HS-27A (cell line): ENCODE measurements around the gene FARS2.

Experiments
- DNase-seq: peaks from one replicate; pipeline ENCODE4 v3.0.0-alpha.2; 2012; ENCODE audit warnings: low read depth, missing footprints

FARS2 gene

GRCh38 chr6:5468586-5468985 lies 207.3 kb downstream of the FARS2 start:
- DNase-seq: no peak

DNA sequence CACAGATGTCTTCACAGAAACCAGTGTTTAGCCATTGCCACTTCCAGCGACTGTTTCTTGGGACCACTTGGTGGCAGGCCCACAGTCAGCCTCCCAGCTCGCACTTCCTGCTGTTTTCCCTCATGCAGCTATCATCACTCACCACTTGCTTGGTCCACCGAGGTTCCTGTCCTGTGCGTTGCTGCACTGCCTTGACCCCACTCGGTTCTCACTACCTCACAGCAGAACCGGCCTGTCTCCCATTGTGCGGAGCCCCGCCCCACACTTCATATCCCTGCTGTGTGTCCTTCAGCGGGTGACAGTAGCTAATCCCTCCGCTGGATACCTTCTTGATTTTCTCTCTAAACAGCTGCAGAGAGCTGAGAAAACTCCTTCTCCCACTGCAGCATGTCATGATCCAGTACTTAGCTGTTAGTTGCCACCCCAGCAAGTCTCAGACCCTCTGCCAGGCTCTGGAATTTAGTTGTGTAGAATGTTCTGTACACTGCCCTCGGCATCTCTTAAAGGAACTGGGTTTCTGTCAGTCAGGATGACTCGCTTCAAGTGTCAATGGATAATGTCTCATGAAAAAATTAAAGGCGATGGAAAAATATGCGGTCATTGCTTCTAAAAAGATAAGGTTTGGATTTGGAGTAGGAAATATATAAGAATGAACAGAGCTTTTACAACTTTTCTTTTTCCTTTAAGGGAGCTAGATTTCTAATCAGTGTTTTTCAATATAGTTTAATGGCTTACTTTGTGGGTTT lies 208.0 kb downstream of the FARS2 start:
- no peak for DNase-seq

GRCh38 chr6:5471044-5471443 lies 209.7 kb downstream of the FARS2 start:
- DNase-seq: no peak

DNA sequence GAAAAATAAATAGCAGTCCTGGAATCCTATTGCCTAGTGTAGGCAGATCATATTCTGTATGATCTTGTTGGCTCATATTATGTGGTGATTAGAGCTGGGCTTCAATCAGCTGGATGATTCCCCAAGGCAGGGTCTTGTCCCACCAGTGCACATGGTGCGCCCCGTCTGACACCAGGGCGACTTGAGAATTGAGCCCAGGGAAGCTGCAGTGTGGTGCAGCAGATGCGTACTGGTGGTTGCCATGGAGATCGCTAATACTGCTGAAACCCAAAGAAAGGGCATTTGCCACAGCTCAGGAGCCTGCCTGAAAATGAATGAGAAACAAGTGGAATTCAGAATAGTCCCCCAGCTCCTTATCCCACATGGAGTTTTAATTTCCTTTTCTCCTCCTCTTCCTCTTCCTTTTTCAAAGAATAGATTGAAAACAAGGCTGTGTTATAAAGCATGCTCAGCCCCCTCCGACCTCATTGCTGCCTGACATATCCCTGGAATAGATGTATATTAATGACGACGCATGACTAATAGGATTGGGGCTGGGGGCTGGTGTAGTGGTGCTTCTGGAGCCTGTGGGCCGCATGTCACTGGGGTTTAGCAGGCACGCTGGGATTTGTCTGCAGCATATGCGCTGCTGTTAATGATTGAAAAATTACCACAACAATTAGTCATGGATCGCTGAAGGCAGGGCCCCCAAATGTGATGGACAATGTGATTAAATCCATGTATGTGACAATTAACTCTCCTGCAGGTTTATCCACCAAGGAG lies 210.5 kb downstream of the FARS2 start:
- no peak for DNase-seq

GRCh38 chr6:5472571-5472970 lies 211.3 kb downstream of the FARS2 start:
- DNase-seq: no peak

- no peak for DNase-seq
Measured at GRCh38 chr6:5475779-5476178, 214.5 kb downstream of the FARS2 start.

DNA sequence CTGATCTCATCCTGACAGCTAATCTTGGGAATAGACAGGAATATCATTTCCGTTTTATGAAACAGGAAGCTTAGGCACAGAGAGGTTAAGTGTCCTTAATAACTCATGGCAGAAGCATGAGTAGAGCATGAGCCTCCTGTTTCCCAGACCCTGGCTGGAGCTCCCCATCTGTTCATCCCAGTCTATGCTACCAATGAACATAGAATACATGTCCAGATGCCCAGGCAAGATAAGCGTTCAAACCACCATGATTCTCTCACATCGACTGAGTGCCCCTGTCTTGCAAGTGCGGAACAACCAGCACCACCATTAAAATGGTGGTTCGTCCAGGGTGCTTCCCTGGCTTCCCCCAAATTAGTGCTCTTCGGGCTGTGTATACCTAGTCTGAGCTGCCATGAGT lies 217.1 kb downstream of the FARS2 start:
- no peak for DNase-seq

DNA sequence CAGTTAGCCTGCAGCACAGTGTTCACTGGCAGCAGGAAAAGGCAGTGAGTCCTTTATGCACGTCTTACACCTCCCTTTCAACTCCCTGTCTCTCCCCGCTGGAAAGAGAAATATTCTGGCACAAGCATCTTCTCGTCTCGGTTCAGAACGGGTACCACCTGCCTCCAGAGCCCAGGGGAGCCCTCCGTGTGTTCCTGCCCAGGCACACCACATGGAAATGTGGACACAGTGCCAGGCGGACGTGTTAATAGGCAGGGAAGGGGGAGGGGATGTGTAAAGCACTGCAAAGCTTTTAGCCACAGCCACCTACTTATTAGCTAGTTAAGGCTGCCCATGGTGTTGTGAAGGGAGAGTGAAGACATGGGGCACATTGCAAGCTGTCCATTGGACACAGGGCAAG lies 219.7 kb downstream of the FARS2 start:
- no peak for DNase-seq

DNA sequence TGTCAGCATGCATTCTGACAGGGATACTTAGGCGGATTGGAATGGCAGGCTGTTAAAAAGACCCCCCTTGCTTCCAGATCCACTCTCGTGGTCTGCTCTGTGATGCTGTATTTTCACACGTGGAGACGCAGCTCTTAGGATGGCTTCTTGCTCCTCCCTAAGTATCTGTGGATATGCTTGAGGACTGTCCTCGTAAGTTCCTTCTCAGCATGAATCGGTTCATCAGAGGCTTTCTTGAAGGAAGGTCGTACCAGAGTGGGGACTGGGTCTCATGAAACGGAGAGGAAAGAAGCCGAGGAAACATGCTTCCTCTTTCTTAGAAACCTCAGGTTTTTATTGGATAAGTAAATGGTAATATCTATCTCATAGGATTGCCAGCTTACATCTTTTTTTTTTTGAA lies 220.4 kb downstream of the FARS2 start:
- DNase-seq: no peak

GRCh38 chr6:5482619-5483018 lies 221.3 kb downstream of the FARS2 start:
- no peak for DNase-seq

- no peak for DNase-seq
Measured at GRCh38 chr6:5484692-5485091, 223.4 kb downstream of the FARS2 start.

DNA sequence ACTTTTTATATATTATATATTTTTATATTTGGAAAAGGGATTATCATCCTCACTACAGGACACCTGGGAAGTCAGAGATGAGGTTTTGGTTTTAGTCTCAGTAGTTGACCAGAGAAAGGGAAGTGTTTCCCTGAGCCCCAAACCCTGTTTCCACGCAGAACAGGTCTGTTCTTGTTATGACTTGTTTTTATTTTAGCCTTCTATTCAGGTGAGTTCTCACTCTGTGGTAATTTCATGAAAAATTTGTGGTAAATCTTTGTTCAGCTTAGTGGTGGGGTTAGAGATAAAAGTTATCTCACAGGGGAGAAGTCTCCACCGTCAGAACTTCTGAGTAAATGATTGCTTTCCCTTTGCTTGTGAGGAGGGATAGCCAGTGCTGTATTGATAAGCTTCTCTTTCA lies 224.9 kb downstream of the FARS2 start:
- DNase-seq: no peak

GRCh38 chr6:5490501-5491069 lies 229.3 kb downstream of the FARS2 start:
- DNase-seq: no peak

- no peak for DNase-seq
Measured at GRCh38 chr6:5492356-5492755, 231.0 kb downstream of the FARS2 start.

DNA sequence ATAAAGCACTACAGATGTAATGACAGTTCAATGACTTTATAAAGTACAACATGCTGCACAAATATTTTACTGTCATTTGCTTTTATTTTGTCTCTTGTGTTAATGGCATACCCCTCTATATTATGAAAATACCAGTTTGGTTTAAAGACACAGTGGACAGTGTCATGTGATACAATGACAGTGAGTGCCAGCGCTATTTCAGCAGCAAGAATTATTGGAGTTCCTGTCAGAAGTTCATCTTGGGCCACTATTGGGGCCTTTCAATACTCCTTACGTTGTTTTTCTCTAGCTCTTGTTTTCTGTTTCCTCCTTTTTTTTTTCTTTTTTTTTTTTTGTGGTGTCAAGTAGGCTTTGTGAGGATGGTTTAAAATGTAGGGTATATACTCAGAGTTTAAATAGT lies 232.5 kb downstream of the FARS2 start:
- DNase-seq: no peak

- peak; percentile 54 for DNase-seq
Measured at GRCh38 chr6:5497896-5498578, 236.7 kb downstream of the FARS2 start.

- peak; percentile 15 for DNase-seq
Measured at GRCh38 chr6:5498579-5498899, 237.2 kb downstream of the FARS2 start.

DNA sequence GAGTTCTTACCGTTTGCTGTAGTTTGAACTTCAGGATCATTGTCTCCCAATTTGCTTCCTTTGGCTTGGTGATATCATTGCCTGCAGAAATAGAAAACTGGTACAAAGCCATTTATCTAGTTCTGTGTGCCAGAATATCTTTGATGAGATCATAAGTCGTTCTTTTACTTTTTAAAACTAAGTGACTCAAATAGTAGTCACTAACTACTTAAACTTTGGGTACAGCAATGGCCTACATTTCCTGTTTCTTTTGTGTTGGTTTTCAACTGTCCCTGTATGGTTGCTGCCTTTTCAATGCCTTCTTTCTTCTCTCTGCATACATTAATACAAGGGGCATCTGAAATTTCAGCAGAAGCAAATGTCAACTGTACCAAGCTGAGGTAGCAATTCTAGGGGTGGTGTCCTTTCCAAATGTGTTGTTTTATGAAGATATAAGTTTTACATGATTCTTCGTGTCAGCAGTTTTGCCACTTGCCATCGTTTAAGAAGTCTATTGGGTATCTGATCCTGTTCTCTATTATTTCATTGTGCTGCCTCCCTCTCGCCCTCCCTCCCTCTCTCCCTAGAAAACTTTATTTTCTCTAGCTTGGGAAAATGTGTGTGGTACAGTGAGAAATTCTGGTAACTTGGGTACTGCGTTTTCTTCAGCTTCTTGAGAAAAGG lies 238.5 kb downstream of the FARS2 start:
- no peak for DNase-seq

DNA sequence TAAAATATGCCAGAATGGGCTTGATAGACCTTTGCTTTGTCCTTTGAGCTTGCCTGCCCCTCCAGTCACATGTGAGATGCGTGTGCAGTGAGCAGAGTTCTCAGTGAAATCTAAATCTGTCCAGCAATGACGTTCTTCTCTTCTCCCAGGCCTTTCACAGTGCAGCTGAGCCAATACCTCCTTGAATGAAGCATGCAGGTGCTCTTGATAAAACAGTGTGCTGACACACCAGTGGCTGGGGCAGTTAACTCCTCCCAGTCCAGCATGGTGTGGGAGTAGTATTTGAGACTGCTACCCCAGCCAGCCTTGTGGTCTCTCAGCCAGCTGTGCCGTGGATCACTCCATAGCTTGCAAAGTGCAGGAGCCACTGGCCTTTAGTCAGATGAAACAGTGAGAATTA lies 240.5 kb downstream of the FARS2 start:
- no peak for DNase-seq

- no peak for DNase-seq
Measured at GRCh38 chr6:5504078-5504477, 242.8 kb downstream of the FARS2 start.

DNA sequence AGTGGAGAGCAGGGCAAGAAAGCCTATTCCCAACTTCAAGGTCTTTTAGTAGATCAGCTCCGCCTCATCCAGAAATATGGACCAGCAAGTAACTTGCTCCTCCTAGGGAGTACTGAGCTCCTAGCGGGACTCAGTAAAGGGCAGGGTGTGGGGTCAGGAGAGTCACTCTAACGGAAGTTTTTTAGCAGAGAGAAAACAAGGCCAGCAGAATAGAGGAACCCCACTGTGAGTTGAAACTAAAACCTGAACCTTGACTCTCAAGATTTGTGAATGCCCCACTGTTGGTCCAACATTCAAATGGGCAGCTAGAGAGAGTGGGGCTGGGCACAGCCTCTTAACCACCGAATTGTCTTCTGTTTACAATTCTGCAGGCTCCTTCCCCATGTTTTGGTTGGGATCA lies 244.8 kb downstream of the FARS2 start:
- DNase-seq: no peak

GRCh38 chr6:5506597-5506996 lies 245.3 kb downstream of the FARS2 start:
- no peak for DNase-seq
